ENCODE measurements around the gene TRPV6.

Gene TRPV6

GRCh38 chr7:142836426-142836825 lies 49.1 kb downstream of the TRPV6 start:
- in situ Hi-C loops (cut with MboI; ENCODE audit: low pct_unique_long_range_greater_than_20kb, low sequenced_read_pairs, unreplicated experiment), result no loop called here
- TF ChIP-seq CTCF (IDR thresholded peaks at IDR 0.05; ENCODE audit: extremely low read depth, insufficient read depth, missing control alignments), result no peak
- DNase-seq (ENCODE audit: low spot score), result no peak

- in situ Hi-C loops (cut with MboI; ENCODE audit: low pct_unique_long_range_greater_than_20kb, low sequenced_read_pairs, unreplicated experiment), result no loop called here
- no peak for TF ChIP-seq CTCF (IDR thresholded peaks at IDR 0.05; ENCODE audit: extremely low read depth, insufficient read depth, missing control alignments)
- no peak for DNase-seq (ENCODE audit: low spot score)
Measured at GRCh38 chr7:142835487-142835886, 50.1 kb downstream of the TRPV6 start.

- TF ChIP-seq CTCF (IDR thresholded peaks at IDR 0.05; ENCODE audit: extremely low read depth, insufficient read depth, missing control alignments), result no peak
- no peak for DNase-seq (ENCODE audit: low spot score)
- in situ Hi-C loops (cut with MboI; ENCODE audit: low pct_unique_long_range_greater_than_20kb, low sequenced_read_pairs, unreplicated experiment), result no loop called here
Measured at GRCh38 chr7:142833174-142834048, 52.1 kb downstream of the TRPV6 start.

- no peak for TF ChIP-seq CTCF (IDR thresholded peaks at IDR 0.05; ENCODE audit: extremely low read depth, insufficient read depth, missing control alignments)
- in situ Hi-C loops (cut with MboI; ENCODE audit: low pct_unique_long_range_greater_than_20kb, low sequenced_read_pairs, unreplicated experiment), result no loop called here
- no peak for DNase-seq (ENCODE audit: low spot score)
Measured at GRCh38 chr7:142832417-142832816, 53.1 kb downstream of the TRPV6 start.

GRCh38 chr7:142827951-142828500 lies 57.5 kb downstream of the TRPV6 start:
- DNase-seq (ENCODE audit: low spot score), result no peak
- in situ Hi-C loops (cut with MboI; ENCODE audit: low pct_unique_long_range_greater_than_20kb, low sequenced_read_pairs, unreplicated experiment), result no loop called here

GRCh38 chr7:142822714-142823113 lies 62.8 kb downstream of the TRPV6 start:
- DNase-seq (ENCODE audit: low spot score), result no peak
- TF ChIP-seq CTCF (IDR thresholded peaks at IDR 0.05; ENCODE audit: extremely low read depth, insufficient read depth, missing control alignments), result no peak
- in situ Hi-C loops (cut with MboI; ENCODE audit: low pct_unique_long_range_greater_than_20kb, low sequenced_read_pairs, unreplicated experiment), result no loop called here

More at GRCh38 chr7:142827951-142828500, 57.5 kb downstream of the TRPV6 start:
- no peak for TF ChIP-seq CTCF (IDR thresholded peaks at IDR 0.05; ENCODE audit: extremely low read depth, insufficient read depth, missing control alignments)
